Activated CD8-positive, alpha-beta T cell treated with anti-CD3 and anti-CD28 coated beads, Interleukin-2, amount 10 ng/mL, durations not matched to agents 7 days and 5 days (primary cell): ENCODE results near the gene ST8SIA5. TPM values are rescaled to one million over a fixed set of nuclear protein-coding genes. Genes with fewer than 3 reads are reported as not detected.

Experiments used
- ATAC-seq: fragments of 150-1000 bp; cut with Tn5 transposase; one replicate; pipeline ENCODE4 v1.10.0; 2021; ENCODE audit warnings: moderate library complexity
- CTCF ChIA-PET: fragments of 350-600 bp; sonication (Branson Sonifier 250); formaldehyde crosslinking; loops from one replicate; lab custom pipeline; 2021; ENCODE audit warnings: antibody characterized with exemption; lab: Charles Lee
- POLR2A ChIA-PET: fragments of 350-600 bp; sonication (Branson Sonifier 250); formaldehyde crosslinking; loops from one replicate; lab custom pipeline; 2021; ENCODE audit warnings: antibody characterized with exemption; lab: Charles Lee
- DNase-seq: peaks from one replicate; pipeline ENCODE4 v3.0.0-alpha.2; 2020
- H3K27ac Mint-ChIP-seq: one replicate; pipeline ENCODE4 v1.8.0; 2021; ENCODE audit warnings: mild to moderate bottlenecking, mixed read lengths
- H3K27me3 Mint-ChIP-seq: one replicate; pipeline ENCODE4 v1.8.0; 2021; ENCODE audit warnings: low read depth, mixed read lengths
- H3K36me3 Mint-ChIP-seq: one replicate; pipeline ENCODE4 v1.8.0; 2021; ENCODE audit warnings: low read depth, mixed read lengths
- H3K4me1 Mint-ChIP-seq: one replicate; pipeline ENCODE4 v1.8.0; 2021; ENCODE audit warnings: low read depth, mixed read lengths
- H3K4me3 Mint-ChIP-seq: one replicate; pipeline ENCODE4 v1.8.0; 2021; ENCODE audit warnings: mild to moderate bottlenecking, mixed read lengths
- H3K9me3 Mint-ChIP-seq: one replicate; pipeline ENCODE4 v1.8.0; 2022; ENCODE audit warnings: mixed read lengths; ENCODE audit not compliant: insufficient read depth
- total RNA-seq, 2 experiments: library from RNA; stranded (reverse); gene quantifications; one replicate each; pipeline ENCODE4 v1.2.3, GENCODE V29; 2021

ST8SIA5 gene
- total RNA-seq, 2 experiments from 2014 or later: not detected

DNA sequence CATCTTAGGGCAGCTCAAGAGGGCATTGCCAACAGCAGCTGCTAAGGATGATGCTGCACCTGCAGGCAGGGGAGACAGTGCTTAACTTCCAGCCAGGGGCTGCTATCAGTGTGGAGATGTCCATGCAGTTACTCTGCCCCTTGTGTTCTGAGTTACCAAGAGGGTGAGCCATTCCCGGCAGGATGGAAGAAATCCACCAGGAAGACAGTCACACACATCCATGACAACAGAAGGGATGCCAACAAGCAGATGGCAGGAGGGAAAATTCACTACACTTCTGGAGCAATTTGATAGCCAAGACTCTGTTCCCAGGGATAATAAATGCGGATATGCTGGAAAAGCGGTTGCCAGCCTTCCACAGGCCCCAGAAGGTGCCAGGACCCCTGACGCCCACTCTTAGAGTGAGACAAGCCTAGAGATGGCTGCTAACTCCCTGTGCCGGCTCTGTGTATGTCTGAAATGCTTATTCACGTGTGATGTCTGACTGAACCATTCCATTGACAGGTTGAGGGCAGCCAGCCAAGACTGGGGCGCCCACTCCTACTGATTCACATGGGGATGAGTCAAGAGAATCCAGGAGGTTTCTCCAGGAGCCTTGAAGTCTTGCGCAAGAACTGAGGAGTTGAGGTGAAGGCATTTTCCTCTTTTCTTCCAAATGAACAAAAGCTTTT lies 124.3 kb downstream of the ST8SIA5 start:
- H3K27me3 Mint-ChIP-seq: peaks cover 2% of the 10 kb centered on the region
- POLR2A ChIA-PET: no interaction called here
- H3K36me3 Mint-ChIP-seq: peaks cover 9% of the 10 kb centered on the region
- DNase-seq (no peak), ATAC-seq (no peak)
- peaks cover 41% of the 10 kb centered on the region for H3K4me1 Mint-ChIP-seq
- peaks cover 5% of the 10 kb centered on the region for H3K9me3 Mint-ChIP-seq
- CTCF ChIA-PET: interaction anchor here (0.6 to 2.4 kb wide), 3 partner anchors 10 to 656 kb away, joined by 3 to 6 read pairs (median 3); no protein-coding TSS in a partner anchor
- H3K4me3 Mint-ChIP-seq: no peak overlapping the region
- H3K27ac Mint-ChIP-seq: no peak overlapping the region

GRCh38 chr18:46630991-46631390 lies 125.9 kb downstream of the ST8SIA5 start:
- H3K9me3 Mint-ChIP-seq: peaks cover 5% of the 10 kb centered on the region
- peak; percentile 15 for DNase-seq
- H3K27ac Mint-ChIP-seq: peak overlapping the region; percentile 88
- H3K27me3 Mint-ChIP-seq: peaks cover 2% of the 10 kb centered on the region
- ChIA-PET CTCF (interaction anchor here (1.1 to 1.6 kb wide), 2 partner anchors 27 to 458 kb away, joined by 3 to 8 read pairs; a partner anchor contains a TSS), POLR2A (interaction anchor here (0.6 kb wide), 1 partner anchor 362 kb away, joined by 3 read pairs; no protein-coding TSS in a partner anchor)
- H3K4me1 Mint-ChIP-seq: peaks cover 35% of the 10 kb centered on the region
- no peak for ATAC-seq
- H3K36me3 Mint-ChIP-seq: peaks cover 9% of the 10 kb centered on the region
- no peak overlapping the region for H3K4me3 Mint-ChIP-seq

GRCh38 chr18:46630160-46630559 lies 126.7 kb downstream of the ST8SIA5 start:
- peak; percentile 71 for DNase-seq
- peaks cover 5% of the 10 kb centered on the region for H3K27me3 Mint-ChIP-seq
- peaks cover 31% of the 10 kb centered on the region for H3K4me1 Mint-ChIP-seq
- POLR2A ChIA-PET: interaction anchor here (0.6 kb wide), 1 partner anchor 361 kb away, joined by 3 read pairs; no protein-coding TSS in a partner anchor
- H3K9me3 Mint-ChIP-seq: peaks cover 5% of the 10 kb centered on the region
- CTCF ChIA-PET: interaction anchor here (1.6 kb wide), 1 partner anchor 28 kb away, joined by 8 read pairs; no protein-coding TSS in a partner anchor
- peak overlapping the region; percentile 88 for H3K27ac Mint-ChIP-seq
- H3K36me3 Mint-ChIP-seq: peaks cover 9% of the 10 kb centered on the region
- ATAC-seq: peak; percentile 84
- H3K4me3 Mint-ChIP-seq: peak overlapping the region; percentile 45

DNA sequence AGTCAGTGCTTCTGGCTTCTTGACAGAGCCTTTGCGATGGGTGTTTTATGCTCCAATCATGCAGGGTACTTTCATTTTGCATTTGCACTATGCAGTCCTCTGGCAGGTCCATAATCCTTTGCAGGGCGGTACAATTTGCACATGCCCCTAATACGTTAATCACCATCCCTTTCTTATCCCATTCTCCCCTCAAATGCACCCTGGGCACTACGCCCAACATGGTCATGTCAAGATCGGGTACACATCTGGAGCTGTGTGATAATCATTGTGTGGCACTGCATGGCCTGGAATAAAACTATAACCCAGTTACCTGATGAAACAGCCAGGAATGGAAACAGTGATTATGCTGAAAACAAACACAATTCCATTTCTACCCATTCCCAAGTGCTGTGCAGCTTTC lies 127.5 kb downstream of the ST8SIA5 start:
- peaks cover 14% of the 10 kb centered on the region for H3K36me3 Mint-ChIP-seq
- CTCF ChIA-PET: interaction anchor here (1.6 kb wide), 1 partner anchor 28 kb away, joined by 8 read pairs; no protein-coding TSS in a partner anchor
- DNase-seq: peak; percentile 7
- POLR2A ChIA-PET: no interaction called here
- no peak for ATAC-seq
- H3K27me3 Mint-ChIP-seq: peaks cover 5% of the 10 kb centered on the region
- H3K27ac Mint-ChIP-seq: peak overlapping the region; percentile 88
- no peak overlapping the region for H3K4me3 Mint-ChIP-seq
- H3K9me3 Mint-ChIP-seq: peaks cover 5% of the 10 kb centered on the region
- H3K4me1 Mint-ChIP-seq: peaks cover 39% of the 10 kb centered on the region

- POLR2A ChIA-PET: no interaction called here
- H3K27ac Mint-ChIP-seq: no peak overlapping the region
- no peak overlapping the region for H3K4me3 Mint-ChIP-seq
- CTCF ChIA-PET: no interaction called here
- H3K36me3 Mint-ChIP-seq: peaks cover 14% of the 10 kb centered on the region
- DNase-seq (peak; percentile 7), ATAC-seq (no peak)
- peaks cover 1% of the 10 kb centered on the region for H3K9me3 Mint-ChIP-seq
- H3K4me1 Mint-ChIP-seq: peaks cover 51% of the 10 kb centered on the region
- H3K27me3 Mint-ChIP-seq: peaks cover 5% of the 10 kb centered on the region
These were observed 128.6 kb downstream of the ST8SIA5 start for GRCh38 chr18:46628206-46628605.

GRCh38 chr18:46627136-46627535 lies 129.7 kb downstream of the ST8SIA5 start:
- ATAC-seq (no peak), DNase-seq (peak; percentile 13)
- CTCF ChIA-PET: interaction anchor here (0.9 to 1.4 kb wide), 3 partner anchors 10 to 479 kb away, joined by 3 to 4 read pairs (median 4); no protein-coding TSS in a partner anchor
- Mint-ChIP-seq H3K27me3 (peaks cover 2% of the 10 kb centered on the region), H3K27ac (no peak overlapping the region), H3K9me3 (no peaks in the 10 kb centered on the region), H3K36me3 (peaks cover 12% of the 10 kb centered on the region), H3K4me1 (peaks cover 60% of the 10 kb centered on the region), H3K4me3 (no peak overlapping the region)
- POLR2A ChIA-PET: no interaction called here

- Mint-ChIP-seq H3K4me3 (no peak overlapping the region), H3K27me3 (peaks cover 2% of the 10 kb centered on the region), H3K36me3 (peaks cover 7% of the 10 kb centered on the region), H3K9me3 (no peaks in the 10 kb centered on the region), H3K27ac (peak overlapping the region; percentile 88), H3K4me1 (peaks cover 62% of the 10 kb centered on the region)
- ChIA-PET CTCF (interaction anchor here (0.8 to 3.4 kb wide), 2 partner anchors 33 to 452 kb away, joined by 4 to 25 read pairs; a partner anchor contains a TSS), POLR2A (no interaction called here)
- DNase-seq: peak; percentile 9
- ATAC-seq: no peak
These were observed 131.8 kb downstream of the ST8SIA5 start for GRCh38 chr18:46625069-46625468.

GRCh38 chr18:46624127-46624526 lies 132.7 kb downstream of the ST8SIA5 start:
- POLR2A ChIA-PET: interaction anchor here (0.8 kb wide), 1 partner anchor 24 kb away, joined by 3 read pairs; no protein-coding TSS in a partner anchor
- peaks cover 2% of the 10 kb centered on the region for H3K27me3 Mint-ChIP-seq
- ATAC-seq: peak; percentile 37
- CTCF ChIA-PET: interaction anchor here (0.8 to 4.4 kb wide), 11 partner anchors 9 to 527 kb away, joined by 3 to 53 read pairs (median 4); partner anchors contain the start of gene LOXHD1
- H3K4me1 Mint-ChIP-seq: peaks cover 52% of the 10 kb centered on the region
- H3K4me3 Mint-ChIP-seq: no peak overlapping the region
- no peak for DNase-seq
- peaks cover 7% of the 10 kb centered on the region for H3K36me3 Mint-ChIP-seq
- H3K9me3 Mint-ChIP-seq: no peaks in the 10 kb centered on the region
- H3K27ac Mint-ChIP-seq: peak overlapping the region; percentile 88

DNA sequence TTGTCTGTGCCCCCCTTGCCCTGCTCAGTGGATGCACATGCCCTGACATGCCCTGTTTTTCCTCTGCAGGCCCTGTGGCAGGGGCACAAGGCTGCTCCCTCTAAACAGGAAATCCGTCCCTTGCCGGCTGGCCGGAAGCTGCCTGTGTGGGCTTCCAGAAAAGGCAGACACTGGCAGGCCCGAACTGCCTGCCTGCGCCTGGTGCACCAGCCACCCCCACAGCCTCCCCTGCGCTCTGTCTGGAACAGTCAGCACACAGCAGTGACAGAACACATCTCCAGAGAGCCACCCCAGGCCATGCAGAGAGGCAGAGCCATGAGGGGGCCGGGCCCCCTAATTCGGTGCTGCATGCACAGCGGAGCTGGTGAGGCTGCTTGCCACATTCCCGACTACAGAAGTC lies 133.3 kb downstream of the ST8SIA5 start:
- ChIA-PET POLR2A (interaction anchor here (0.8 to 1.3 kb wide), 2 partner anchors 25 to 348 kb away, joined by 3 read pairs; no protein-coding TSS in a partner anchor), CTCF (interaction anchor here (0.5 to 4.4 kb wide), 23 partner anchors 8 to 661 kb away, joined by 3 to 53 read pairs (median 4); partner anchors contain the start of gene LOXHD1)
- Mint-ChIP-seq H3K9me3 (no peaks in the 10 kb centered on the region), H3K36me3 (peaks cover 7% of the 10 kb centered on the region), H3K27me3 (peaks cover 2% of the 10 kb centered on the region), H3K4me1 (peaks cover 47% of the 10 kb centered on the region), H3K27ac (peak overlapping the region; percentile 88), H3K4me3 (no peak overlapping the region)
- DNase-seq (peak; percentile 70), ATAC-seq (peak; percentile 85)

DNA sequence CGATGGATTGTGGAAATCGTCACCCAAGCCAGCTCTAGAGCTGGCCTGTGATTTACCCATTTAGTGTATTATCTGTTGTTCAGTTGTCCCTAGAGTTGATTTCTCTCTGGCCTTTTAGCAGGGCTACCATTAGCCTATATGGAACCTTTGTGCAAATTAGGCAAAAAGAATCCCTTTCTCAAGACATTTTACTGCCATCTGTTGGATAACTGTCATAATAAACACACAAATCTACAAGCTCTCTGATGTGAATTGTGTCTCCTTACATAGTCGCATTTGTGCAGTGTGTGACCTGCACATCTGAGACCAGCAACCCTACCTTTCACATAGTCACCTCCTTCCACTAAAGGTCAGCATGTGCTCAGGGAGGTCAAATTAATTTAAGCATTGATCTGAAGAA lies 133.9 kb downstream of the ST8SIA5 start:
- ChIA-PET CTCF (interaction anchor here (0.5 to 4.4 kb wide), 23 partner anchors 10 to 661 kb away, joined by 3 to 53 read pairs (median 4); partner anchors contain the start of gene LOXHD1), POLR2A (interaction anchor here (1.1 to 1.3 kb wide), 2 partner anchors 26 to 347 kb away, joined by 3 read pairs; no protein-coding TSS in a partner anchor)
- Mint-ChIP-seq H3K27ac (peak overlapping the region; percentile 88), H3K4me3 (no peak overlapping the region), H3K27me3 (peaks cover 2% of the 10 kb centered on the region), H3K4me1 (peaks cover 46% of the 10 kb centered on the region), H3K36me3 (peaks cover 7% of the 10 kb centered on the region), H3K9me3 (no peaks in the 10 kb centered on the region)
- peak; percentile 43 for ATAC-seq
- DNase-seq: no peak

GRCh38 chr18:46622451-46622850 lies 134.4 kb downstream of the ST8SIA5 start:
- peaks cover 7% of the 10 kb centered on the region for H3K36me3 Mint-ChIP-seq
- H3K9me3 Mint-ChIP-seq: no peaks in the 10 kb centered on the region
- H3K4me3 Mint-ChIP-seq: no peak overlapping the region
- ATAC-seq (no peak), DNase-seq (no peak)
- H3K4me1 Mint-ChIP-seq: peaks cover 46% of the 10 kb centered on the region
- peaks cover 2% of the 10 kb centered on the region for H3K27me3 Mint-ChIP-seq
- POLR2A ChIA-PET: interaction anchor here (0.7 to 1.3 kb wide), 3 partner anchors 26 to 347 kb away, joined by 3 read pairs; no protein-coding TSS in a partner anchor
- peak overlapping the region; percentile 88 for H3K27ac Mint-ChIP-seq
- CTCF ChIA-PET: interaction anchor here (0.9 to 4.4 kb wide), 16 partner anchors 11 to 526 kb away, joined by 3 to 53 read pairs (median 5); partner anchors contain the start of gene LOXHD1
